Cardiac muscle cell (in vitro differentiated cells and primary cell): Measurements from ENCODE around the gene FGF1. TPM values are rescaled to one million over a fixed set of nuclear protein-coding genes. Genes with fewer than 3 reads are reported as not detected.
A peak's percentile ranks its signal among the peaks of the same experiment; 100 is the strongest.

Experiments
- DNase-seq, 2 donors: peaks; one replicate each; pipeline versions ENCODE4 v3.0.0 to v3.0.0-alpha.2; 2010 to 2017; ENCODE audit warnings: low read depth in 1 of 2, low spot score in 1 of 2
- H3K27ac ChIP-seq: fragments of 200-600 bp; sonication (generic); 2 replicates; pipeline ENCODE4 v1.5.1; 2016
- H3K27me3 ChIP-seq: fragments of 200-600 bp; sonication (generic); 2 replicates; pipeline ENCODE4 v1.6.0; 2016; ENCODE audit warnings: control low read depth
- H3K36me3 ChIP-seq: fragments of 200-600 bp; sonication (generic); 2 replicates; pipeline ENCODE4 v1.5.1; 2016; ENCODE audit warnings: control low read depth
- H3K4me1 ChIP-seq: fragments of 200-600 bp; sonication (generic); 2 replicates; pipeline ENCODE4 v1.8.1; 2017; ENCODE audit warnings: low read depth, mild to moderate bottlenecking, mixed run types
- H3K4me3 ChIP-seq: fragments of 200-600 bp; sonication (generic); 2 replicates; pipeline ENCODE4 v1.5.1; 2016; ENCODE audit warnings: mild to moderate bottlenecking
- H3K9me3 ChIP-seq: fragments of 200-600 bp; sonication (generic); 2 replicates; pipeline ENCODE4 v1.5.1; 2017; ENCODE audit warnings: low read depth, mild to moderate bottlenecking, control low read depth
- CTCF ChIP-seq: IDR thresholded peaks from 2 replicates; pipeline ENCODE4 v1.5.1; 2012; ENCODE audit warnings: low read depth, mild to moderate bottlenecking, low read length
- polyA plus RNA-seq: library from polyadenylated mRNA; unstranded; fragments of >200 nt; fragmentation: Nextera tagmentation; extraction: Ambion mirVana; gene quantifications from 2 replicates; pipeline ENCODE4 v1.2.1, GENCODE V29; 2016
- total RNA-seq: library from RNA; depleted of rRNA; stranded (reverse); fragments of >200 nt; gene quantifications from 2 replicates; pipeline ENCODE4 v1.2.3, GENCODE V29; 2016

FGF1 gene
- total and polyA plus RNA-seq, 2 experiments from 2014 or later: not detected

DNA sequence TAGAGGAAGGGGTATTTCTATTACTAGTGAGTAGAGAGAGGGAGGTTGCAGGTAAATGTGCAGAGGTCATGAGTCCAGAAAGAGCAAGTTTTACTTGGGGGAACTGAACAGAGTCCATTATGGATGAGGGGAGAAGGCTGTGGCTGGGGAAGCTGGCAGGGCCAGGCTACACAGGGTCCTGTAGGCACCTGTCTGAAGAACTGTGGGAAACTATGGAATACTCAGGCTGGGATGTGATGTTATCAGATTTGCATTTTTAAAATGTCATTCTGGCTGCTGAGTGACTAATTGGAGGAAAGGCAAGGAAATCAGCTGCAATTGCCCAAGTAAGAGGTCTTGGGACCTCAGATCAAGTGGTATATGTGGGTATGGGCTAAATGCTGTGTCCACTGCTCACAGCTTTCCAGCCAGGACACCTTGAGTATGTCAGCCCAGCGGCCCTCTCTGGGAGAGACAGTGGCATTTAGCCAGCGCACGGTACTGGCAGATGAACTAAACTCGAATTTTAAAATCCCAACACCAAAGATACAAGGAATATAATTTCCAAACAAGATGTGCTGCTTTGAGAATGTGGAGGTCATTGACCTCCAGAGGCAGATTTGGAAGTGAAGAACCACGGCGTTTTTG lies 49.1 kb downstream of the FGF1 start:
- no peaks in the 10 kb centered on the region for H3K27me3 ChIP-seq
- TF ChIP-seq CTCF: no peak
- no peak for DNase-seq
- no peak overlapping the region for H3K4me3 ChIP-seq
- no peaks in the 10 kb centered on the region for H3K36me3 ChIP-seq
- H3K27ac ChIP-seq: no peak overlapping the region
- H3K4me1 ChIP-seq: no peaks in the 10 kb centered on the region
- H3K9me3 ChIP-seq: no peaks in the 10 kb centered on the region

DNA sequence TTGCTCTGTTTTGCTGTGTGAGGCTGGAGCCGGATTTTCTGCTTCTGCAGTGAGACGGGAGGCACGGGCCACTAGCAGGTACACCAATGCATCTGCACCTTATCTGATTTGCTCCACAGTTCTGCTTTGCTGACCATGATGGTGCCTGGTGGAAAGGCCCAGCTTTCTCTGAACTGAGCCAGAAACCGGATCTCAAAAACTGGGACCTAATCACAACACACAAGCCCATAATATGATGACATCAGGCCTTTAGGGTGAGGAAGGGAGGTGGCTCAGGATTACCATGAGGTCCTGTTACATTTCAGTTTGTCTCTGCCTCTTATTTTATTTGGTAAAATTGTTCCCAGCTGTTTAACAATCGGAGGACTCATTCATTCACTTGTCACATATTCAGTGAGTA lies 49.8 kb downstream of the FGF1 start:
- H3K27ac ChIP-seq: no peak overlapping the region
- no peak for TF ChIP-seq CTCF
- no peak for DNase-seq
- no peak overlapping the region for H3K4me3 ChIP-seq
- H3K27me3 ChIP-seq: no peaks in the 10 kb centered on the region
- H3K9me3 ChIP-seq: no peaks in the 10 kb centered on the region
- H3K36me3 ChIP-seq: no peaks in the 10 kb centered on the region
- no peaks in the 10 kb centered on the region for H3K4me1 ChIP-seq

GRCh38 chr5:142634216-142635011 lies 51.5 kb downstream of the FGF1 start:
- peak in 1 of 2 donors; percentile 39 for DNase-seq
- Histone ChIP-seq H3K36me3 (no peaks in the 10 kb centered on the region), H3K27ac (no peak overlapping the region)

DNA sequence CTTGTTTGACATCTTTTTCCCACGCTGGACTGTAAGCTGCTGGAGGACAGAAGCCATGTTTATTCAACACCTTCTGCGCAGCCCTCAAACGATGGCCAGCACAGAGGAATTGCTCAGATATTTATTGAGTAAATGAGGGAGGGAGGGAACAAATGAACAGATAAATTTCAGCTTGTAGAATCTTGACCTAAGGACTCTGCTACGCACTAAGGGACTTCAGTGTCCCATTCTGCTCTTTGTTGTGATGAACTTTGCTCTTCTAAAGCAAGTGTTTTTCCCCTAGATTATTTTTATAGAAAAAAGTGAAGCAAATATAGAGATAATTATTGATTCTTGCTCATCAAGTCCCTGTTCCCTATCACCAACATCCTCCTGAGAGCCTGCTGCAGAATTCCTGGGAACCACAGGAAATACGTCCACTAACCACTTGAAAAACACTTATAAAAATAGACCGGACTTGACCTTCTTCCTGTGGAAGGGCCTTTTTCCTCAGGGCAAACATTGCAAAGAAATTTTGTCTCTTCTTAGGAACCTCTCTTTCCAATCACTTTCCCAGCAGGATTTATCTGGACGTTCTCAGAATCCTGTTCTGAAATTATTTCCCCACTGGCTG lies 54.9 kb downstream of the FGF1 start:
- no peak for TF ChIP-seq CTCF
- Histone ChIP-seq H3K4me3 (no peak overlapping the region), H3K4me1 (no peaks in the 10 kb centered on the region), H3K27ac (no peak overlapping the region), H3K36me3 (no peaks in the 10 kb centered on the region), H3K27me3 (no peaks in the 10 kb centered on the region), H3K9me3 (no peaks in the 10 kb centered on the region)
- DNase-seq: peak in 1 of 2 donors; percentile 23

More at GRCh38 chr5:142634216-142635011, 51.5 kb downstream of the FGF1 start:
- Histone ChIP-seq H3K4me3 (no peak overlapping the region), H3K4me1 (no peaks in the 10 kb centered on the region), H3K9me3 (no peaks in the 10 kb centered on the region), H3K27me3 (no peaks in the 10 kb centered on the region)
- no peak for TF ChIP-seq CTCF

DNA sequence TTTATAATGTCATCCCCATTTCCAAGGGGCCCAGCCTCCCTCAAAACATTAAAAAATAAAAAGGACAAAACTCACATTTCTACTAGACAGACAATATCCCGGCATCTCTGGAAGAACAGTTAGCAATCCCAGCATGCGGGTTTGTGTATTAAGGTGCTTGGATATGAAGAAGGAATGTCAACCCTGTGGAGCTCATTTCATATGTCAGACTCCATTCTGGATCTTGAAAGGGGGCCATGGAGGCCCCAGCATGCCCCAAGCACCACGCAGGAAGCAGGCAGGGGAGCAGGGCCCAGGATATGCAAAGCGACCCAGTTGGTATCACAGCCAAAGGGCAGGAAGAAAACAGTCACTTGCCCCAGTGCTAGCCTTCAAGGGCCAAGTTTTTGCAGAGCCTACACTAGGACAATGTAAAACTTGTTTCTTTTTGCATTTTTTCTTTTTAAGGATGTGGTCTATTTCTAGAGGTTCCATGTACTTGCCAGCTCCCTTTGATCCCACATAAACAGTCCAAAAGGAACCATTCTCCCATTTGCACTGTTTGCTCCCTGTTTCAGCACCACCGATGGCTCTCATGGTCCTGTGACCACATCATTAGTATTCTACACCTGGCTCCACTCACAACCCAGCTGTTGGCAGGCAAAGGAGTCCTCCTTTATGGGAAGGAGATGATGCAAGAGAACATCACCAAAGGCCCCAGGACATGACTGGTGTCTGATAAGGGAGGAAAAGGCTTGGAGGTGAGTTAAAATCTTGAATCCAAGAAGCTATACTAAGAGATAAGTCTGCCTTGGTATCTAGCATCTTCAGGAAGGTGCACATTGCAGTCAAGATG lies 58.3 kb downstream of the FGF1 start:
- no peak for DNase-seq
- Histone ChIP-seq H3K27ac (no peak overlapping the region), H3K36me3 (no peaks in the 10 kb centered on the region), H3K27me3 (no peaks in the 10 kb centered on the region), H3K4me1 (peaks cover 3% of the 10 kb centered on the region), H3K9me3 (no peaks in the 10 kb centered on the region), H3K4me3 (no peak overlapping the region)
- no peak for TF ChIP-seq CTCF
